Liver (tissue), 9 donors: ENCODE results near the gene CREB3L2. TPM values are rescaled to one million over a fixed set of nuclear protein-coding genes. Genes with fewer than 3 reads are reported as not detected.

Source experiments
- DNase-seq: peaks from one replicate; pipeline ENCODE4 v3.0.0-alpha.2; 2017; ENCODE audit warnings: low spot score
- H3K27ac ChIP-seq, 2 donors: one replicate each; pipeline ENCODE4 v1.7.0; 2013; ENCODE audit warnings: inconsistent platforms in 2 of 2, low read length in 2 of 2, control low read depth in 1 of 2, low read depth in 1 of 2, mild to moderate bottlenecking in 1 of 2
- H3K27me3 ChIP-seq, 4 donors: one replicate each; pipeline versions ENCODE4 v1.6.1 to v1.7.0; 2013; ENCODE audit warnings: low read length in 3 of 4, inconsistent platforms in 1 of 4, mild to moderate bottlenecking in 1 of 4, moderate library complexity in 1 of 4; ENCODE audit not compliant: control insufficient read depth in 4 of 4, insufficient read depth in 4 of 4
- H3K36me3 ChIP-seq, 4 donors: one replicate each; pipeline versions ENCODE4 v1.6.1 to v1.7.0; 2013; ENCODE audit warnings: low read length in 3 of 4, mild to moderate bottlenecking in 3 of 4, low read depth in 1 of 4, moderate library complexity in 1 of 4; ENCODE audit not compliant: control insufficient read depth in 4 of 4, insufficient read depth in 3 of 4
- H3K4me1 ChIP-seq, 4 donors: one replicate each; pipeline versions ENCODE4 v1.6.1 to v1.7.0; 2013; ENCODE audit warnings: low read length in 3 of 4, mild to moderate bottlenecking in 3 of 4, moderate library complexity in 1 of 4; ENCODE audit not compliant: control insufficient read depth in 4 of 4, insufficient read depth in 4 of 4
- H3K4me3 ChIP-seq, 3 donors: one replicate each; pipeline versions ENCODE4 v1.6.1 to v1.7.0; 2013; ENCODE audit warnings: low read length in 3 of 3, control low read depth in 1 of 3, low read depth in 1 of 3, mild to moderate bottlenecking in 1 of 3
- H3K9ac ChIP-seq, 2 donors: one replicate each; pipeline ENCODE4 v1.7.0; 2013; ENCODE audit warnings: low read length in 2 of 2, mild to moderate bottlenecking in 2 of 2, moderate library complexity in 2 of 2, control low read depth in 1 of 2, low read depth in 1 of 2
- H3K9me3 ChIP-seq, 4 donors: one replicate each; pipeline versions ENCODE4 v1.6.1 to v1.7.0; 2013; ENCODE audit warnings: low read length in 3 of 4; ENCODE audit not compliant: control insufficient read depth in 4 of 4
- EGR1 ChIP-seq, 2 donors: IDR thresholded peaks; 2 replicates each; pipeline ENCODE4 v1.6.1; 2016 to 2018; ENCODE audit warnings: antibody characterized with exemption in 2 of 2, low read depth in 2 of 2
- FOXA1 ChIP-seq: IDR thresholded peaks from 2 replicates; pipeline ENCODE4 v1.6.1; 2016; ENCODE audit warnings: antibody characterized with exemption
- FOXA2 ChIP-seq: IDR thresholded peaks from 2 replicates; pipeline ENCODE4 v1.6.1; 2016; ENCODE audit warnings: antibody characterized with exemption
- GABPA ChIP-seq, 2 donors: IDR thresholded peaks in 1 of 2; conservative IDR thresholded peaks in 1 of 2; 2 replicates each; pipeline ENCODE4 v1.6.1; 2016; ENCODE audit warnings: antibody characterized with exemption in 2 of 2, mild to moderate bottlenecking in 1 of 2, moderate library complexity in 1 of 2
- HNF4A ChIP-seq, 2 donors: conservative IDR thresholded peaks; 2 replicates each; pipeline ENCODE4 v1.6.1; 2016; ENCODE audit warnings: antibody characterized with exemption in 2 of 2, mild to moderate bottlenecking in 2 of 2
- HNF4G ChIP-seq: IDR thresholded peaks from 2 replicates; pipeline ENCODE4 v1.6.1; 2016; ENCODE audit warnings: antibody characterized with exemption
- JUND ChIP-seq, 2 donors: IDR thresholded peaks; 2 replicates each; pipeline ENCODE4 v1.6.1; 2016; ENCODE audit warnings: antibody characterized with exemption in 2 of 2
- NR2F2 ChIP-seq: IDR thresholded peaks from 2 replicates; pipeline ENCODE4 v1.6.1; 2016; ENCODE audit warnings: antibody characterized with exemption
- RAD21 ChIP-seq, 2 donors: IDR thresholded peaks; 2 replicates each; pipeline ENCODE4 v1.6.1; 2016; ENCODE audit warnings: antibody characterized with exemption in 2 of 2, mild to moderate bottlenecking in 2 of 2
- RXRA ChIP-seq, 2 donors: IDR thresholded peaks; 2 replicates each; pipeline ENCODE4 v1.6.1; 2017 to 2018; ENCODE audit warnings: antibody characterized with exemption in 2 of 2, mild to moderate bottlenecking in 1 of 2
- SP1 ChIP-seq: IDR thresholded peaks from 2 replicates; pipeline ENCODE4 v1.6.1; 2018; ENCODE audit warnings: antibody characterized with exemption, mild to moderate bottlenecking
- TAF1 ChIP-seq: conservative IDR thresholded peaks from 2 replicates; pipeline ENCODE4 v1.6.1; 2016; ENCODE audit warnings: antibody characterized with exemption, mild to moderate bottlenecking
- YY1 ChIP-seq: IDR thresholded peaks from 2 replicates; pipeline ENCODE4 v1.6.1; 2016; ENCODE audit warnings: antibody characterized with exemption, mild to moderate bottlenecking
- WGBS: extraction: QIAGEN DNeasy Blood & Tissue Kit; methylation state at CpG from one replicate; pipeline ENCODE4 v1.1.7; 2013; 5-methylcytosine and 5-hydroxymethylcytosine counted together
- polyA plus RNA-seq, 2 donors: library from polyadenylated mRNA; stranded (reverse) in 1 of 2; unstranded in 1 of 2; fragments of 200-250 nt in 1 of 2; fragments of >200 nt in 1 of 2; fragmentation: Nextera tagmentation in 1 of 2; extraction: Ambion mirVana in 1 of 2; gene quantifications; one replicate each; pipeline versions ENCODE4 v1.2.1 to v1.2.3, GENCODE V29; 2013 to 2015
- total RNA-seq, 2 donors: library from RNA; depleted of rRNA; stranded (reverse); fragments of >200 nt; gene quantifications; one replicate each; pipeline ENCODE4 v1.2.3, GENCODE V29; 2014
- TF ChIP-seq, protein P1 (sequence below): IDR thresholded peaks from 2 replicates; pipeline ENCODE4 v1.6.1; 2016; ENCODE audit warnings: antibody characterized with exemption
- TF ChIP-seq, protein P2 (sequence below): fragments of 150-350 bp; IDR thresholded peaks from 2 replicates; pipeline ENCODE4 v1.5.1; 2017; ENCODE audit warnings: improper control_type of control experiment, low read depth, low read length; ENCODE audit not compliant: missing input control
- TF ChIP-seq, protein P3 (sequence below): IDR thresholded peaks from 2 replicates; pipeline ENCODE4 v1.6.1; 2016; ENCODE audit warnings: antibody characterized with exemption
- TF ChIP-seq, protein P4 (sequence below): IDR thresholded peaks from 2 replicates; pipeline ENCODE4 v1.6.1; 2016; ENCODE audit warnings: antibody characterized with exemption
- TF ChIP-seq, protein P5 (sequence below): IDR thresholded peaks from 2 replicates; pipeline ENCODE4 v1.6.1; 2016; ENCODE audit warnings: antibody characterized with exemption, mild to moderate bottlenecking
- donor health status: healthy.
- donor health status: healthy.
- donor health status: healthy.
- donor health status: healthy.
- donor health status: healthy.

CREB3L2 gene
- total and polyA plus RNA-seq, 4 donors, result 6.7 to 16.6 (median 9.9) TPM

DNA sequence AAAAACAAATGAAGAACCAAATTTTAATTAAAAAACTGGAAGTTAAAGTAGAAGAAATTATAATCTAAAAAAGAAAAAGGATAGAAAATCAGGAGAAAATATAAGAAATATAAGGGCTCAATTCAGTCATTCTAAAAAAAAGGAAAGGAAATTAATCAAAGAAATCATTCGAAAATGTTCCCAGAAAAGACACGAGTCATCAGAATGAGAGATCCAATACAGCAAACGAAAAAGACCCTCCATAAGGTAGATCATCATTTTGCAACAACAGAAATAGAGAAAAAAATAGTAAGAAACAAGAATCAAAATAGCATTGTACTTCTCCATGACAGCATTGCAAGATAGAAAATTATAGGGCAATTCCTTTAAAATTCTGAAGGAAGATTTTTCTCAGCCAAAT lies 132.6 kb downstream of the CREB3L2 start:
- peaks cover 0 to 4% (median 1%) of the 10 kb centered on the region in 4 donors for H3K9me3 ChIP-seq
- peaks cover 0 to 21% (median 4%) of the 10 kb centered on the region in 4 donors for H3K36me3 ChIP-seq
- 94% methylated on average over 3 of the region's 3 CpGs for WGBS
- DNase-seq, result no peak
- H3K27me3 ChIP-seq, result no peaks in the 10 kb centered on the region
- TF ChIP-seq JUND (IDR thresholded peaks at IDR 0.05), result no peak
- TF ChIP-seq, protein P1, sequence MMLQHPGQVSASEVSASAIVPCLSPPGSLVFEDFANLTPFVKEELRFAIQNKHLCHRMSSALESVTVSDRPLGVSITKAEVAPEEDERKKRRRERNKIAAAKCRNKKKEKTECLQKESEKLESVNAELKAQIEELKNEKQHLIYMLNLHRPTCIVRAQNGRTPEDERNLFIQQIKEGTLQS, result no peak
- TF ChIP-seq, protein P2, sequence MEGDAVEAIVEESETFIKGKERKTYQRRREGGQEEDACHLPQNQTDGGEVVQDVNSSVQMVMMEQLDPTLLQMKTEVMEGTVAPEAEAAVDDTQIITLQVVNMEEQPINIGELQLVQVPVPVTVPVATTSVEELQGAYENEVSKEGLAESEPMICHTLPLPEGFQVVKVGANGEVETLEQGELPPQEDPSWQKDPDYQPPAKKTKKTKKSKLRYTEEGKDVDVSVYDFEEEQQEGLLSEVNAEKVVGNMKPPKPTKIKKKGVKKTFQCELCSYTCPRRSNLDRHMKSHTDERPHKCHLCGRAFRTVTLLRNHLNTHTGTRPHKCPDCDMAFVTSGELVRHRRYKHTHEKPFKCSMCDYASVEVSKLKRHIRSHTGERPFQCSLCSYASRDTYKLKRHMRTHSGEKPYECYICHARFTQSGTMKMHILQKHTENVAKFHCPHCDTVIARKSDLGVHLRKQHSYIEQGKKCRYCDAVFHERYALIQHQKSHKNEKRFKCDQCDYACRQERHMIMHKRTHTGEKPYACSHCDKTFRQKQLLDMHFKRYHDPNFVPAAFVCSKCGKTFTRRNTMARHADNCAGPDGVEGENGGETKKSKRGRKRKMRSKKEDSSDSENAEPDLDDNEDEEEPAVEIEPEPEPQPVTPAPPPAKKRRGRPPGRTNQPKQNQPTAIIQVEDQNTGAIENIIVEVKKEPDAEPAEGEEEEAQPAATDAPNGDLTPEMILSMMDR, result no peak
- TF ChIP-seq, protein P3, sequence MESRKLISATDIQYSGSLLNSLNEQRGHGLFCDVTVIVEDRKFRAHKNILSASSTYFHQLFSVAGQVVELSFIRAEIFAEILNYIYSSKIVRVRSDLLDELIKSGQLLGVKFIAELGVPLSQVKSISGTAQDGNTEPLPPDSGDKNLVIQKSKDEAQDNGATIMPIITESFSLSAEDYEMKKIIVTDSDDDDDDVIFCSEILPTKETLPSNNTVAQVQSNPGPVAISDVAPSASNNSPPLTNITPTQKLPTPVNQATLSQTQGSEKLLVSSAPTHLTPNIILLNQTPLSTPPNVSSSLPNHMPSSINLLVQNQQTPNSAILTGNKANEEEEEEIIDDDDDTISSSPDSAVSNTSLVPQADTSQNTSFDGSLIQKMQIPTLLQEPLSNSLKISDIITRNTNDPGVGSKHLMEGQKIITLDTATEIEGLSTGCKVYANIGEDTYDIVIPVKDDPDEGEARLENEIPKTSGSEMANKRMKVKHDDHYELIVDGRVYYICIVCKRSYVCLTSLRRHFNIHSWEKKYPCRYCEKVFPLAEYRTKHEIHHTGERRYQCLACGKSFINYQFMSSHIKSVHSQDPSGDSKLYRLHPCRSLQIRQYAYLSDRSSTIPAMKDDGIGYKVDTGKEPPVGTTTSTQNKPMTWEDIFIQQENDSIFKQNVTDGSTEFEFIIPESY, result no peak
- no peak for TF ChIP-seq YY1
- no peak for TF ChIP-seq RAD21 (IDR thresholded peaks at IDR 0.05)
- TF ChIP-seq TAF1, result no peak
- no peak for TF ChIP-seq GABPA (IDR thresholded peaks at IDR 0.05 in 1 of 2, conservative IDR thresholded peaks at IDR 0.05 in 1 of 2)
- no peak for TF ChIP-seq HNF4G
- TF ChIP-seq, protein P4, sequence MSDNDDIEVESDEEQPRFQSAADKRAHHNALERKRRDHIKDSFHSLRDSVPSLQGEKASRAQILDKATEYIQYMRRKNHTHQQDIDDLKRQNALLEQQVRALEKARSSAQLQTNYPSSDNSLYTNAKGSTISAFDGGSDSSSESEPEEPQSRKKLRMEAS, result no peak
- no peak for TF ChIP-seq SP1
- TF ChIP-seq RXRA (IDR thresholded peaks at IDR 0.05), result no peak
- TF ChIP-seq EGR1 (IDR thresholded peaks at IDR 0.05; ENCODE audit: low read depth in 2 of 2), result no peak
- no peak for TF ChIP-seq FOXA1
- no peak for TF ChIP-seq FOXA2
- TF ChIP-seq HNF4A (conservative IDR thresholded peaks at IDR 0.05), result no peak
- no peak for TF ChIP-seq NR2F2
- TF ChIP-seq, protein P5, sequence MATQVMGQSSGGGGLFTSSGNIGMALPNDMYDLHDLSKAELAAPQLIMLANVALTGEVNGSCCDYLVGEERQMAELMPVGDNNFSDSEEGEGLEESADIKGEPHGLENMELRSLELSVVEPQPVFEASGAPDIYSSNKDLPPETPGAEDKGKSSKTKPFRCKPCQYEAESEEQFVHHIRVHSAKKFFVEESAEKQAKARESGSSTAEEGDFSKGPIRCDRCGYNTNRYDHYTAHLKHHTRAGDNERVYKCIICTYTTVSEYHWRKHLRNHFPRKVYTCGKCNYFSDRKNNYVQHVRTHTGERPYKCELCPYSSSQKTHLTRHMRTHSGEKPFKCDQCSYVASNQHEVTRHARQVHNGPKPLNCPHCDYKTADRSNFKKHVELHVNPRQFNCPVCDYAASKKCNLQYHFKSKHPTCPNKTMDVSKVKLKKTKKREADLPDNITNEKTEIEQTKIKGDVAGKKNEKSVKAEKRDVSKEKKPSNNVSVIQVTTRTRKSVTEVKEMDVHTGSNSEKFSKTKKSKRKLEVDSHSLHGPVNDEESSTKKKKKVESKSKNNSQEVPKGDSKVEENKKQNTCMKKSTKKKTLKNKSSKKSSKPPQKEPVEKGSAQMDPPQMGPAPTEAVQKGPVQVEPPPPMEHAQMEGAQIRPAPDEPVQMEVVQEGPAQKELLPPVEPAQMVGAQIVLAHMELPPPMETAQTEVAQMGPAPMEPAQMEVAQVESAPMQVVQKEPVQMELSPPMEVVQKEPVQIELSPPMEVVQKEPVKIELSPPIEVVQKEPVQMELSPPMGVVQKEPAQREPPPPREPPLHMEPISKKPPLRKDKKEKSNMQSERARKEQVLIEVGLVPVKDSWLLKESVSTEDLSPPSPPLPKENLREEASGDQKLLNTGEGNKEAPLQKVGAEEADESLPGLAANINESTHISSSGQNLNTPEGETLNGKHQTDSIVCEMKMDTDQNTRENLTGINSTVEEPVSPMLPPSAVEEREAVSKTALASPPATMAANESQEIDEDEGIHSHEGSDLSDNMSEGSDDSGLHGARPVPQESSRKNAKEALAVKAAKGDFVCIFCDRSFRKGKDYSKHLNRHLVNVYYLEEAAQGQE, result no peak
- H3K9ac ChIP-seq, result no peak overlapping the region
- no peak overlapping the region for H3K27ac ChIP-seq
- H3K4me3 ChIP-seq, result no peak overlapping the region
- no peaks in the 10 kb centered on the region for H3K4me1 ChIP-seq
